Cardiac septum (tissue), 1 donor: ENCODE data around the gene SDC3. TPM values are rescaled to one million over a fixed set of nuclear protein-coding genes. Genes with fewer than 3 reads are reported as not detected.
"Not testable (repeated sequence)": the region's sequence is repeated elsewhere in the genome, so short reads cannot be mapped to it uniquely, and the experiment has no call there.

Experiments used
- DNase-seq: peaks from one replicate; pipeline ENCODE4 v3.0.0-alpha.2; 2020; ENCODE audit warnings: low spot score
- intact Hi-C: fragments of 100-400 bp; cut with DNase I; formaldehyde crosslinking; loops from one replicate; pipeline ENCODE4 v1.14.0; 2022
- total RNA-seq: library from RNA; stranded (reverse); fragmentation: NEBNext Ultra II Directional; extraction: Animal tissue kit (Norgen Biotek cat#: 25700); gene quantifications from one replicate; pipeline ENCODE4 v1.2.1, GENCODE V29; 2021
- donor health status: DM: no; HTN: no; CAD: no.

The SDC3 gene
- total RNA-seq, 1 donor from 2014 or later, result 29.7 TPM

DNA sequence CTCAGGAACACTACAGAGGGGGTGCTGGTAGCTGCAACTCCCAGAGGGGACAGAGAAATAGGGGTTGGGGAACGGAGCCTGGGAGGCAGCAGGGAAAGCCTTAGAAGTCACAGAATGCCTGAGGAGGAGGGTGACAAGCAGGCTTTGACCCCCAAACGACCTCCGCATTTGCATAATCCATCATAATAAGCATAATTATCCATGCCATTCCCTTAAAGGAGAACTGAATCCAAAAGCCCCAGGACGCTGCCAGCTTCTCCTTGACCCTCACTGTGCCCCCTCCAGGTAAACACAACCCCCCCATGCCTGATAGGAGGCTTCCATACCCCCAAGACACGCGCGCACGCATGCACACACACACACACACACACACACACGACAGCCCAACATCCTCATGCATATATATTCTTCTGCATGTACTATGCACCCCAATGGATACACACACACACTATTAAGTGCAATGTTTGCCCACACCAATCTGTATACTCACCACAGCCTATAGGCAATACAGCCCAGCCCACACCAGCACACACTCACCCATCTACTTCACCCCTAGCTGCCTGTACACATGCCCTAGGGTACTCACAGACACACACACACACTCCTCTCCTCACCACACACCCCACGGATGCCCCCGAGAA is 27.8 kb downstream of the SDC3 start:
- intact Hi-C loops, result no loop called here
- DNase-seq, result no peak

DNA sequence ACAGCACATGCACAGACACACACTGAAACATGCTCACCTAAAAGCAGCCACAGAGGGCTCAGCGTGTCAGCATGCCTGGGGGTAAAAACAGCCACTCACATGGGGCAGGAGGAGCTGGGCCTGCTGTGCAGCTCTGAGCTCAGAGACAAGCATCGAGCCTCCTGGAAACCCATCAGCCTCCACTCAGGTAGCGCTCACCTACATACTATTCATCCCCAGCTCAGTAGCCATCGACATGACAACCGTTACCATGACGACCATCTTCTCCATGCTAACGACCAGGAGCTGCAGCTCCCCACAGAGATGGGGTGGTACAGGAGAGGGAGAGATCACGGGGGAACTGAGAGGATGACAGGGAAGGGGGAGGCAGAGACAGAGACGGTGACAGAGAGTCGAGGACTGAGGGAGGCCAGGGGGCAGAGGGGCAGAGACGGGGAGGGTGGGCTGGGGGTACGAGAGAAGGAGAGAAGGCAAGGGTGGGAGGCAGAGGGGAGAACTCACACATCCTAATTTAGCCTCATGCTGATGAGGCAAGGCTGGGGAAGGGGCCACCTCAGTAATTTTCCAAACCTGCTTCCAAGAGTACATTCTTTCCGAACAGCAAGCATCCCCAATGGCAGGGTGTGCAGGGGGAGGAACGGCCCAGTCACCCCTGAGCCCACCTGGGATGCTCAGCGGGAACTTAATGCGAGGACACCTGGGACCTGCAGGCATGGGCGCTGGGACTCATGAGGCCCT is 28.4 kb downstream of the SDC3 start:
- intact Hi-C loops, result no loop called here
- DNase-seq, result no peak

DNA sequence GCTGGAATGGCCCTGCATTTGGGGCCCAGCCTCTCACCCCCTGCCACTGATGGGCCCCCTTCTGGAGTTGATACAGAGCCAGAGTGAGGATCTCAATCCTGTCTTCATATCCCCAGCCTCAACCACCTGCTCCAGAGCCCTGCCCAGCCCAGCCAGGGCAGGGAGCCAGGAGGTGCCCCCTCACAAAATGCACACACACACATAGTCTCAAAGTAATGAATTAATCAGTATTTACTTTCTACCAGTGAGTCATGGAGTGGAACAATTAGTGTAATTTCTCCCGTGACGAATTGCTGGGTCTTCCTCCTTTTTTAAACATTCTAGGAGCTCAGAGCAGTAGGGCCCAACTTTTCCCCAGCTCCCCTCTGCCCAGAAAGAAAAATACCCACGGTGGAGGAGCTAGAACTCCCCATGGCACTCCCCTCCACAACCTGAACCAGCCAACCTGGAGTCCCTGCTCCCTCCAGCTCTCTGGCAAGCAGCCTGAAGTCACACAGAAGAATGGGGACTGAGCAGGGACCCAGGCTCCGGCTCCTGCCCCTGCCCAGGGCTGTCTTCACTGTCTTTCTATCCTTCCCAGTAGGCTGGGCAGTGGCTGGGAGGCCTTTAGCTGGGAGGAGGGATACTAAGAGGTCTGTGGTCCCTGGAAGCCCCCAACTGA is 29.3 kb downstream of the SDC3 start:
- DNase-seq, result no peak
- intact Hi-C loops, result no loop called here

DNA sequence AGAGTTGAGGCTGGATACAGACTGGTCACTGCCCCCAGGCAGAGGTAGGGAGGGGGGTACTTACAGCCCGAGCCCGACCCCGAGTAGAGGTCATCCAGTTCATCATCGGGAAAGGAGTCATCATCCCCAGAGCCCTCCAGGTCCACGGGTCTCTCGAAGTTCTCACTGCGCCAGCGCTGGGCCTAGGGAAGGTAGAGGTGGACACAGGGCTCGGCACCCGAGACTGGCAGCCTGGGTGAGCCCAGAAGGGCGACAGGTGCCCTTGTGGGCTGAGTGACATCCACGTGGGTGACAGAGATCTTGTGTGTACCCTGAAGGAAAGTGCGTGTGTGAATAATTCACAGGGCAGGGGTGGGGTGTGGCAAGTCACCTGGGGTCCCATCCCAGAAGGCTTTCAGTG is 30.0 kb downstream of the SDC3 start:
- intact Hi-C loops, result no loop called here
- DNase-seq, result no peak

DNA sequence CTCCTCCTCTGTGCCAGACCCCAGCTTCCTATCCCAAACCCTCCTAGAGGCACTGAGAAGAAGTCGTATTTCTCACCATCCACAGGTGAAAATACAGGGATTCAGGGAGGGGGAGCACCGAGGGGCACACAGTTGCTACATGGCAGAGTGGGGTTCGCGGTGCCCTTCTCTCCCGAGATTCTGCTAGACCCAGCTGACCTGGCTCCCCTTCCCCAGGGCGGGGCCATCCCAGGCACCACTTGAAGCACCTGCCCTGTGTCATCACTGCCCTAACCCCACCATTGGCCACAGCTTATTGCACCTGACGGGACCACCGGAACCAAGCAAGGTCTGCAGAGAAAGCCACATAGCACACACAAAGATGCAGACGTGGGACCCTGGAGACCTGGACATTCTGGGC is 30.5 kb downstream of the SDC3 start:
- DNase-seq, result no peak
- intact Hi-C loops, result no loop called here

DNA sequence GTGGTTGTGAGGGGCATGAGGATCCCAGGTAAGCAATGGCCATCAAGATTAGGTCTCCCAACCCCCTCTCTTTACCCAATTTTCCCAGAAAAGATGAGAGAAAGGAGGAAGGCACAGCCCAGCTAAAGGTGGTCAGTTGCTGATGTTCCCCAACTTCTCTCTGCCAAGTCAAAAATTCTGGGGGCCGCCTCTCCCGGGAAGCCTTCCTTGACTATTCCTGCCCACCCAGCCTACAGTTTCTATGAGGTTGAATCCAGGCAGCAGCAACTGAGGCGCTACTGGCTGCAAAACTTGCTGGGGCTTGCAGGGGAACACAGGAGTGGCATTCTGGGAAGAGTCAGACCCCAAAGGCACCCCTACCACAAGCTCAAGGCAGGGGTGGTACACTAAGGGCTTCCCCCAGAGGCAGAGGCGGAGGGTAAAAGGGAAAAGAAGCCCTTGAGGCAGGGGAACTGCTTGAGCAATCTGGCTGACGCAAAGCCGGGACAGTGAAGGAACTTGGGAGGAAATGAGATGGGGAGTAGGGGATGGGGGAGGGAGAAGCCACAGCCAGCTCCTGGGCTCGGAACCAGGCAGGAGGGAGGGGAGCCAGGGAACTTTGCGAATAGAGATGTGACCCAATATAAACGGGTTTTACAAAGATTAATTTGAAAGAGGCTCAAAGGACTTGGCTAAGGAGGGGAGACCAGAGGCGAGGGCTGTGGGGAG is 31.2 kb downstream of the SDC3 start:
- DNase-seq, result no peak
- intact Hi-C loops, result no loop called here

DNA sequence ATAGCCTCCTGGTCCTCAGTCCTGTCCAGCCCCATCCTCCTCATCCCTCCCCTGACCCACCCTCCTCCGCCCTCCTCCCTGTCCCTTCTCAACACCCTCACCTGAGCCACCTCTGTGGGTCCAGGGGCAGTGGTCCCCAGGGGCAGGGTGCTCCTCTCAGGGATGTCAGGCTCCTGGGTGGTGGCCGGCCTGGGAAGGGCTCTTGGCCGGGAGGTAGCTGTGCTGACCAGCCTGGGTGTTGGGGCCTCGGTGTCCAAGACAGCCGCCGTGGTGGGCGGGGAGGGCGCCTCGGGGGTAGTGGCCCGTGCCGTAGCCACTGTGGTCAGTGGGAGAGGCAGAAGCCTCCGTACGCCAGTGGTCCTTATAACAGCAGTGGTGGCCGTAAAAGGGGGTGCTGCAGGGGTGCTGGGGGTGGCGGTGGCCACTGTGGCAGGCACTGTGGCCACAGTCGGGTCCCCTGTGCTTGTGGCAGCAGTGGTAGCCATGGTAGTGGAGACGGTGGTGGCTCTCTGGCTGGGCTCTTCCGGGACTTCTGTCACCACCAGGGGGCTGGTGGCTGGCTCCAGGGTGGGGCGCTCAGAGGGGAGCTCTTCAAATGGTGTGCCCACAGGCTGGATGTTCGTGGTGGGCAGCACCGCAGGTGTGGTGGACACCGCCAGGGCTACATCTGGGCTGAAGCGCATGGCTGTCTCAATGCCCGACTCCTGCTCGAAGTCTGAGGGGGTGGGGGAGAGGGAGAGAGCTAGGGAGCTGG is 31.9 kb downstream of the SDC3 start:
- no peak for DNase-seq
- intact Hi-C loops, result no loop called here

DNA sequence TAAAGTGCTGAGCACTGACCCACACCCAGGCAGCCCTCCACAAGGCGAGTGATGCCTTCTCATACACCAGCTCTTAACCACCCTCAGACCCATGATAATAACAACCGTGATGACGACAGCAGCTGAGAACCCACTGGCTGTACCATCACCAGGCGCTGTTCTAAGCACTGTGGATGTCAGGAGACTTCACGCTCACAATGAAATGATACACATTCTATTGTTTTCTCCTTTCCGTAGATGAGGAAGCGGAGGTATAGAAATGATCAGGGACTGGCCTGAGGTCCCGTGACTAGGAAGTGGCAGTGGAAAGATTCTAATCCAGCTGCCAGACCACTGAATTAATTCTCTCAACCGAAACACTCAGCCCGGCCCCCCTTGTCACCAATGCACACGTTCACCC is 32.6 kb downstream of the SDC3 start:
- intact Hi-C loops, result no loop called here
- no peak for DNase-seq

DNA sequence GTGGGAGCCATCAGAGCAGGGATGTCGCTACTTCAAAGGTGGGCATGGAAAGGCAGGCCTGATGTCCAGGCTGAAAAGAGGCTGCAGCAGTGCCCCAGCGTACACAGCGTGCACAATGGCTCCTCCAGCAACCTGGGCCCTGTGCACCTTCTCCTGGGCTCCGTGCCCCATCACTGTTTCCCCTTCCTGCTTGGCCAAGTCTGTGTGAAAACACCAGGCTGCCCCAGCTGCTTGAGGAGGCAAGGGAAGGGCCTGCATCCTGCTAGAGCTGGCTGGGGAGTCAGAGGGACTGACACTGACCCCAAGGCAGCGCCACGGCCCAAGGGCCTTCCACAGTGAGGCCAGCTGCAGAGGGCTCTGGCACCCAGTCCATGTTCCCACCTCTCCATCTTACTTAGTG is 33.4 kb downstream of the SDC3 start:
- intact Hi-C loops, result no loop called here
- DNase-seq, result no peak

DNA sequence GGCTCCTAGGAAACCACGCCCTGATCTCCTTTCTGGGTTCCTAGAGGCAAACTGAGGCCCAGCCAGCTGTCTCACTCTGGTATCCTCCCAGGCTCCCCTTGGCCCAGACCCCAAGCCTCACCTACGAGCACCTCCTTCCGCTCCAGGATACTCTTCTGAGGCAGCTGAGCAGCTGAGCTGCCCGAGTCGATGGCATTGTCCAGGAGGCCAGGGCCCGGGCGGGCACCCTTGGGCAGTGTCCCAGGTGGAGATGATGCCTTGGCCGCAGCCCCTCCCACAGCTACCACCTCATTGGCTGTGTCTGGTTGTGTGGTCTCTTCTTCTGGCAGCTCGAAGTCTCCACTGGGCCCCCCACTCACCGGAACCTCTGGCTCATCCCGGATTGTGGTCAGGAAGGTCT is 34.4 kb downstream of the SDC3 start:
- no peak for DNase-seq
- intact Hi-C loops, result no loop called here

DNA sequence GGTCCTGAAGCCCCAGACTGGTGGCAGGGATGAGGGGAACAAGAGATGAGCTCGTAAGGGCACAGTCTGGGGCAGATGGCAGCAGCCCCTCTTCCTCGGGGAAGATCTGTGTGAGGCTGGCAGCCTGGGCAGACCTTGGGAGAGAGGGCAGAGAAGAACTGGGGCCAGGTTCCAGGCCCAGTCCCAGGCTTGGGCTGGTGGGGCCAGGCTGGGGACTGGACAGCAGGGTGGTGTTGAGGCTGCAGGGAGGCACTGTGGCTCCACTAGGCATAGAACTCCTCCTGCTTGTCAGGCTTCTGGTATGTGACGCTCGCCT is 35.7 kb downstream of the SDC3 start:
- no peak for DNase-seq
- intact Hi-C loops, result no loop called here

DNA sequence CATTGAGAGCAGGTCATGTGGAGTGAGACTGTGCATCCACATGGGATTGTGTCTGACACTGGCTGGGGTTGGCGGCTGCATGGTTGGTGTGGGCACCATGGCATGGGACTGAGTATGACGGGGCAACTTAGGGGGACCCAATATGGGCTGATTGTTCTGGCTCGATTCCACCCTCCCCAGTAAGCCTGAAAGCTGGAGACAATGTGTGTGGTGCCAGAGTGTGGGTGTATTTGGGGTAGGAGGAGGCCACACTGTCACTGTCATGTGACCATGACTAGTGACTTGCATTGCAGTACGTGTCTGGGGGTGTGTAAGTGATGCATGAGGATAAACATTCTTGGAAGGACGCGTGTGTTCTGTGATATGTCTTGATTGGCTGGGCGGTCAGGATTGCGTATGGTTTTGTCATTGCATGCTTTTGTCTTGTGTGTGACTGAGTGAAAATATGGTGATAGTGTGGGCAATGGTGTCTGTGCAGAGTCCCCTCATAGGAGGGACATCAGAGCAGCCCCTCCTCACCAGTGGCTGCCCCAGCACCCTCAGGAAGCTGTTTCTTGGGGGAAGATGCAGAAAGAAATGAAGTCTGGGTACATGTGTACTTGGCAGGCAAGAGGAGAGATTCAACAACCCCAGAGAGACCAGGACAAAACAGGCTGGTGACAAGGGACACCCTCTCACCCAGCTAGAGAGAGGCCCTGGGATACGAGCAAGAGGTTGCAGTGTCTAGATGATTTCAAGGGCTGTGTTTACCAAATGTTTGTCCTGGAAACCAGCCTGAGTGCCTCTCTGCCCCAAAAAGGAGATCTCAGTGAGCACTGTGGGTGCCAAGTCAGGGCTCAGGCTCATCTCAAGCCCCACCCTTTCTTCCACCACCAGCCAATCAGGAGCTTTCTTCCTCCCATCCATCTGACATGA is 36.3 kb downstream of the SDC3 start:
- intact Hi-C loops, result no loop called here
- DNase-seq, result no peak

DNA sequence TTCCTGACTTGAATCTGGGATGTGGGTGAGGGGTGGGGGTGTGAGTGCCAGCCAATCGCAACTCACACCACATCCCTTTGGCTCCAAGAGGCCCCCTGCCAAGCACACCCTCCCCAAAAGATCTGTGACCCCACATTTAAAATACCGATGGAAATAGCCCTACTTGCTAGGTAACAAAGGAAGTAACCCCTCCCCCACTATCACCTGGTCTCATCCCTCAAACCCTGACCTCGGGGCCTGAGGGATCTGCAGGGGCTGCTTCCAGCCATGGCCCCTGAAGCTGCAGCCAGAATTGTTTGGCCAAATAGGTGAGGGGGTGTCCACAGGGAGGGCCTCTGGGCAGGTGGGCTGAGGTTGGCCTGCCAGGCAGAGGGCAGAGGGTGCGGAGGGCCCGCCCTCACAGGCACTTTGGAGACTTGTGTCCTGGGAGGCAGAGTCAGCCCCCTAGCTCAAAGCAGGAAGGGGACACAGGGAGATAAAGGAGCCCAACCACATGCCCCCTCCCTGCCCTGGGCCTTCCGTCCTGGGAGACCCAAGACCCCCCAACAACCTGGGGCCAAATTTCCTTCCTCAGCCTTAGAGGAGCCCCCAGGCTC is 37.2 kb downstream of the SDC3 start:
- intact Hi-C loops, result no loop called here
- no peak for DNase-seq

DNA sequence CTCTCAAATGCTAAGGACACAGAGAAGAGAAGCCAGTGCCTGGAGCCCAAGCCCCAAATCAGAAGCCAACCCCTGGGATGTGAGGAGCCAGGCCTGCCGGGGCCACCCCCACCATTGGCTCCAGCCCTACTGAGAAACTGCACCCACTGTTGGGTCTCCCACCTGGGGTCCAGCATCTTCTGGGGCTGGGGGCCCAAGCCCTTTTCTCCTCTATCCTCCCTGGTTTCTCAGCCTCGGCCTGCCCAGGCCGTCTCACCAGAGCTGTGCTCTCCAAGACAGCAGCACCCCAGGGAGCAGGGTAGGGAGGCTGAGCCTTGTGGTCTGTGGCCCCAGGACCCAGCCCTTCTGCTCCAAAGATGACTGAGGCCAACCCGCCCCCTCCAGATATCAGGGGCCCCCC is 37.9 kb downstream of the SDC3 start:
- intact Hi-C loops, result no loop called here
- DNase-seq, result no peak

DNA sequence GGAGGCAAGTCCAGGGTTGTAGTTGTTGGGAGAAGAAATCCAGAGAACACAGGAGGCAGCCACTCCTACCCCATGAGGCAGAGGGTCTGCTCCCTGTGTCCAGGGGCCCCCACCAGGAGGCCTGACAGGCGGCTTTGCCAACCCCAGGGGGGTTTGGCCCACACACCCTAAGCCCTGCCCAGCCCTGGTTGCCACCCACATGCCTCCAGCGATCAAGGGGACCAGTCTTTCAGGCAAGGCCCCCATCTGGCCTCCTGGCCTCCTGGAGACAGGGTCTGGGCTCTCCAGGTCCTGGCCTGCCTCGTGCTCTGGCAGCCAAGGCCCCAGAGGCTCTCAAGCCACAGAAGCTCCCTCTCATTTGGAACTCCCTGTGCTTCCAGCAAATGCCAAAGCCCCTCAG is 38.5 kb downstream of the SDC3 start:
- intact Hi-C loops, result no loop called here
- no peak for DNase-seq

DNA sequence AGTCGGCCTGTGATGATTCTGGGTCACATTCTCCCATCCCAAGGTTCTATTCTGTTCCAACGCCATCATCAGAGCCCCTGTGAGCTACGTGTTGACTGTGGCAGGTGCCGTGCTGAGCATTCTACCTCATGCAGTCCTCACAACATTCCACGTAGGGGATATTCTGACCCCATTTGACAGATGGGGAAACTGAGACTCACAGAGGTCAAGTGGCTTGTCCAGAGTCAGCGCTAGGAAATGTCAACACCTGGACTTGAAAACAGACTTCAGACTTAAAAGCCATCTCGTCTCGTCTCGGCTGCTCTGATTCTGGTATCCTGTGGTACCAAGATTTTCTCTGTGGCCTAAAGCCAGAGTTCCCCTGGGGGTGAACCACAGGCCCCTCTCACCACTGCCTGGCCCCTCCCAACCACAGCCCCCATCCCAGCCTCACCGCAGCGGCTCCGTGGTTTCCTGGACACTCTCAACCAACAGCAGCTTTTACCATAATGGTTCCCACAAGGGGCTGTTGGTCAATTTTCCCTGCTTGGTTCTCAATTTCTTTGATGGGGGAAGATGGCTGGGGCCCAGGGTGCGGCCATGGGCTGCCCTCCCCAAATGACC is 39.6 kb downstream of the SDC3 start:
- DNase-seq, result no peak
- intact Hi-C loops, result no loop called here

DNA sequence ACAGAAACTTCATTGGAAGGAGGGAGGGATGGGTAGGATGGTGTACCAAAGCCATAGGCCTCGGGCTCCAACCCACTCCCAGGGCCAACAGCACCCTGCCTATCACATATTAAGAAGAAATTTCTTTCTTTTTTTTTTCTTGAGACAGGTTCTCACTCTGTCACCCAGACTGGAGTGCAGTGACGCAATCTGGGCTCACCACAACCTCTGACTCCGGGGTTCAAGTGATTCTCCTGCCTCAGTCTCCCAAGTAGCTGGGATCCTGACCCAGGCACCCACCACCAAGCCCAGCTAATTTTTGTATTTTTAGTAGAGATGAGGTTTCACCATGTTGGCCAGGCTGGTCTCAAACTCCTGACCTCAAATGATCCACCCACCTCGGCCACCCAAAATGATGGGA is 40.5 kb downstream of the SDC3 start:
- DNase-seq, intact Hi-C loops: not testable (repeated sequence)

DNA sequence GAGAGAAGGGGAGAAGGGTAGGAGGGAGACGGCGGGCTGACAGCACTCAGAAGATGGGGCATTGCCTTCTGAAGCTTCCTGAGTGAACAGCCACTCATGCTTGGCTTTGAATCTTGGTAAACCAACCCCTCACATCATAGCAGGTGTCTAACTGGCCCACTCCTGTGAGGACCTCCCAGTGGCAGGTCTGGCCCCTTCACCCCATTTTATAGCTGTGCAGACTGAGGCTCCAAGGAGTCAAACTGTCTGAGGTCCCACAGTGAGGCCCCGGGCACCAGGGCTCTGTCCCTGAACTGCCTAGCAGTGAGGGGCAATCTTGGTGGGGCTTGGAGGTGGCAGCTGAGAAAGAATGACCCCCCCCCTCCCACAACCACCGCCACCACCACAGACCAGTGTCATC is 41.0 kb downstream of the SDC3 start:
- no peak for DNase-seq
- intact Hi-C loops, result no loop called here
